Measurements from ENCODE around the gene FSD1L. TPM values are rescaled to one million over a fixed set of nuclear protein-coding genes. Genes with fewer than 3 reads are reported as not detected.
"Not testable (repeated sequence)": the region's sequence is repeated elsewhere in the genome, so short reads cannot be mapped to it uniquely, and the experiment has no call there.

The FSD1L gene
- total RNA-seq, 1 experiment from 2014 or later, result 7.2 TPM

- DNase-seq (ENCODE audit: low read depth), result no peak
Measured at GRCh38 chr9:105484226-105484625, 36.4 kb downstream of the FSD1L start.

DNA sequence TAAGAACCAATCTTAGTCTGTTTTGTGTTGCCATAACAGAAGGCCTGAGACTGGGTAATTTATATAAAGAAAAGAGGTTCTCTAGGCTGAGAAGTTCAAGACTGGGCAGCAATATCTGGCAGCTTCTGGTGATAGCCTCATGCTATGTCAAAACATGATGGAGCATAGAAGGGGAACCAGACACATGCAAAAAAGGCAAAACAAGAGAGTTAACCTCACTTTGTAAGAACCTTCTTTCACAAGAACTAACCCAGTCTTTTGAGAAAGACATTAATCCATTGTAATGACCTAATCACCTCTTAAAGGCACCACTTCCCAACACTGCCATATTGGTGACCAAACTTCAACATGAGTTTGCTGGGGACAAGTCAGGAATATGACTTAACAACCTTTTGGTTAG lies 37.3 kb downstream of the FSD1L start:
- no peak for DNase-seq (ENCODE audit: low read depth)

GRCh38 chr9:105496826-105497225 lies 49.0 kb downstream of the FSD1L start:
- DNase-seq (ENCODE audit: low read depth), result no peak

DNA sequence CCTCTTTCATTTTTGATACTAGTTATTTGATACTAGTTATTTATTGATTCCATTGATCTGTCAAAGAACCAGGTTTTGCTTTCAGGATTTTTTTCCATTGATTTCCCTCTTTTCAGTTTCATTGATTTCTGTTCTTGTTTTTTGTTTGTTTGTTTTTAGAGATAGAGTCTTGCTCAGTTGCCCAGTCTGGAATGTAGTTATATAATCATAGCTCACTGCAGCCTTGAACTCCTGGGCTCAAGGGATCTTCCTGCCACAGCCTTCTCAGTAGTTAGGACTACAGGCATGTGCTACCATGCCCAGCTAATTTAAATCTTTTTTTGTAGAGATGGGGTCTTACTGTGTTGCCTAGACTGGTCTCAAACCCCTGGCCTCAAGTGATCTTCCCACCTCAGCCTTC lies 49.9 kb downstream of the FSD1L start:
- no peak for DNase-seq (ENCODE audit: low read depth)

DNA sequence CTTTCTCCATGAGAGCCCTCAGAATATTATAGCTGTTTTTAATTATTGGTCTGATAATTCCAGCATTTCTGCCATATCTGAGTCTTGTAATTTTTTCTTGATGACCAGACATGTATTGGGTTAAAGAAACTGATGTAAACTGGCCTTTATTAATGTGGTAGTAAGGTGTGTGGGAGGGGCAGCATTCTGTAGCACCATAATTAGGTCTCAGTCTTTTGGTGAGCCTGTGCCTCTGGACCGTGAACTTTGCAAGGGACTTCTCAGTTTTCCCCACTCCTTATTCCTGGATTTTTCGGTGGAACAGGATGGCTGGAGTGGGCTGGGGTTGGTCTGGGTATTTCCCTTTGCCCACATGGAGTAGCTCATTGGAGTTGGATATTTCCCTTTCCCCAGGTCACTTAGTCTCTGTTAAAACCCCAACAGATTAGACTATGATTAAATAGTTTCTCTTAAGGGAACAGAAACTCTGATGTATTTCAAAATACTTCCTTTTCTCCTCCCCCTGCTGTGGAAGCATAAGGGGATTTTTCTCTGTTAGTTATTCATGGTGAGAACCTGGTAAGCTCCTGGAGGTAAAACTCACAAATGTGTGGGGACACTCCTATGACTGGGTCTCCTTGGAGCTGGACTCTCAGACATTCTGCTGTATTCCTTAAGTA lies 52.4 kb downstream of the FSD1L start:
- no peak for DNase-seq (ENCODE audit: low read depth)

DNA sequence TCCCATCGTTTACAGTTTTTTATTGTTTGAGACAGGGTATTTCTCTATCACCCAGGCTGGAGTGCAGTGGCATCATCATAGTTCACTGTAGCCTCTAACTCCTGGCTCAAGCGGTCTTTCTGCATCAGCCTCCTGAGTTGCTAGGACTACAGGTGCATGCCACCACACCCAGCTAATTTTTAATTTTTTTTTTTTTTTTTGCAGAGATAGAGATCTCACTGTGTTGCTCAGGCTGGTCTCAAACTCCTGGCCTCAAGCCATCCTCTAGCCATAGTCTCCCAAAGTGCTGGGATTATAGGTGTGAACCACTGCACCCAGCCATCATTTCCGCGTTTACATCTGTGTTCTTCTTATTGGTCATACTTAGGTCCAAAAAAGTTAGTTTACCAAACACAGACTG lies 53.6 kb downstream of the FSD1L start:
- no peak for DNase-seq (ENCODE audit: low read depth)

DNA sequence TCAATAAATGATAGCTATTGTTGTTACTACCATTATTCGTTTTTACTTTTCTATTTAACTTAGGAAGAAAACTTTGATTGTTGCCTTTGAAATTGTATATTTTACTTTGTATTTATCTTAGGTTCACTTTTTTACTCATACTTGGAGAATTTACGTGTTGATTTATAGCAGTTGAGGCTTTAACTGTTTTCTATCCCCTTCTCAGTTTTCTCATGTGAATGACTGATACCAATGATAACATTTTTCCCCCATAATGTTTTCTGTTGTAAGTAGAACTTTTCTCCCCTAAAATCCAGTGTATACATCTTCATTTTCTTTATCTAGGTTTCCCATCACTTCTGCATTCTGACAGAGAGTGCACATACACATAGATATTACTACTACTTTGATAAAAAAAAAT lies 54.4 kb downstream of the FSD1L start:
- DNase-seq (ENCODE audit: low read depth), result no peak

- peak; percentile 46 for DNase-seq (ENCODE audit: low read depth)
Measured at GRCh38 chr9:105503881-105504280, 56.0 kb downstream of the FSD1L start.

DNA sequence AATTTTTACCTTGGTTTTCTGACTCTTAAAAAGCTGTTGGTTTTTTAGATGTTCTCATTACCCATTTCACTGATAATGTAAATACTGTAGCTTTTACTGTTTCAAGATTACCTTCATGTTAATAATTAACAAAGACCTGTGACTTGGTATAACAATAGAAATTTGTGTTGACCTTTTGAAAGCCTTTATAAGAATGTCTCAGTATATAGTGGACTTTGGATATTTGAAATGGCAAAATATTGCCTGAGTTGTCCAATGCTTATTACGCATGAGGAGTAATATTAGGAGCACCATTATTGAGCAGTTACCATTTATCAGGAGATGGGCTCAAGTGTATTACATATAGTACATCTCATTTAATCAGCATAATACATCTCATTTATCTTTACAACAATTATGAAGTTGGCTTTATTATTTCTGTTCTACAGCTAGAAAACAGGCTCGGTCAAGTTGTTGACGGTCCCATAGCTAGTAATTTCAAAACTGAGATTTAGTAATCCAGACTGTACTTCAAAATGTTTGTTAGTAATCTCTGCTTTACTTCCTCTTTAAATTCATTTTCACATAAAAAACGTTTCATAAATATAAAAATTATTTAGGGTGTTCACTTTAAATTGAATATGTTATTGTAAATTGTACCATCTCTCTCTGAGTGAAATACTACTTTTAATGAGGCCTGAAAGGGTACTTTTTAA lies 59.4 kb downstream of the FSD1L start:
- DNase-seq (ENCODE audit: low read depth), result no peak

DNA sequence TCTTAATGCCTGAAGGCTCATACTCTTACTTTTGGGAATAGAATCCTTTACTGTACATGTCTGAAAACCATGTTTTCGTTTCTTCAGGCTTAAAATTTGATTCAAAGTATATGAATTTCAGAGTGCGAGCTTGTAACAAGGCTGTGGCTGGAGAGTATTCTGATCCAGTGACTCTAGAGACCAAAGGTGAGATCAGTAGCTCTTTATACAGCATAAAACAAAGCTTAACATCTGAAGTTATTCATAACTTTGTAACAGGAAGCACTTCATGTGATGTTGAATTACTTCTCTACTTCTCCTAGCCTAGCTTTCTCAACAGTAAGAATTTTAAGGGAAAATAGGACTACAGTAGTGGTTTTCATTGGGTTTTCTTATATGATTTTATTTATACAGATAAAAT lies 60.7 kb downstream of the FSD1L start:
- no peak for DNase-seq (ENCODE audit: low read depth)

GRCh38 chr9:105510024-105510423 lies 62.2 kb downstream of the FSD1L start:
- DNase-seq (ENCODE audit: low read depth), result peak; percentile 84

- DNase-seq (ENCODE audit: low read depth), result no peak
Measured at GRCh38 chr9:105511446-105511845, 63.6 kb downstream of the FSD1L start.

- no peak for DNase-seq (ENCODE audit: low read depth)
Measured at GRCh38 chr9:105515811-105516413, 68.1 kb downstream of the FSD1L start.

GRCh38 chr9:105519710-105520369 lies 72.0 kb downstream of the FSD1L start:
- DNase-seq (ENCODE audit: low read depth), result not testable (repeated sequence)

DNA sequence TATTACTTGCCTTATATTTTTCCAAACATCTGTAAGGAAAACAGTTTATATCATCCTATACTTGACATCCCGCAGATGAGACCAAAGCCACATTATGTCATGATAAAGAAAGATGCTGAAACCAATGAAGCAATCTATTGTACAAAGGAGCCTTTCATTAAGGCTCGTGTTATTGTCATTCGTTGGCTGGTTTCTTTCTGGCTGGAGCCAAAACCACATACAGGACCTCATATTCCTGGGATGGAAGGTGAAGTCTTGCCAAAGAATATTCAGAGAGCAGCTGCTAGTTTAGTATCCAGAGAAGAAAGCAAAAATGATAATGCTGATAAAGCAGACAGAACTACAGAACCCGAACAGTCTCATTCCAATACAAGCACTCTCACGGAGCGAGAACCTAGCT lies 73.2 kb downstream of the FSD1L start:
- not testable (repeated sequence) for DNase-seq (ENCODE audit: low read depth)

- DNase-seq (ENCODE audit: low read depth), result not testable (repeated sequence)
Measured at GRCh38 chr9:105522618-105523385, 75.0 kb downstream of the FSD1L start.

DNA sequence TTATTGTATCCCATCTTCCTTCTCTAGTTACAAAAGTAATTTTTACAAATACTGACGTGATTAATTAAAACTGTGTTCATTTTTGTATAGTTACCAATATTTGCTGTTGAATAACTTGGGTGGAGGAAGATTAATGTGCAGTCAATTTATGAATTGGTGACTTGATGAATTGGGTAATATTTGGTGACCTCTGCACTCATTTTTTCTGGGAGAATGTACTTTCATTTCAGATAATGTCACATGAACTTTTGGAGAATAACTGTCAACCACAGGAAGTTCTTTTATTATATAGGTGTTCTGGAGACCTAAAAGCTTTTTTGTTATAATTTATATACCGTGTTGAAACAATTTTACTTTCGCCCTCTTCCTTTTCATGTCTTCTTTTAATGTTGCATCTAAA lies 83.7 kb downstream of the FSD1L start:
- no peak for DNase-seq (ENCODE audit: low read depth)

GRCh38 chr9:105535920-105536668 lies 88.3 kb downstream of the FSD1L start:
- no peak for DNase-seq (ENCODE audit: low read depth)

DNA sequence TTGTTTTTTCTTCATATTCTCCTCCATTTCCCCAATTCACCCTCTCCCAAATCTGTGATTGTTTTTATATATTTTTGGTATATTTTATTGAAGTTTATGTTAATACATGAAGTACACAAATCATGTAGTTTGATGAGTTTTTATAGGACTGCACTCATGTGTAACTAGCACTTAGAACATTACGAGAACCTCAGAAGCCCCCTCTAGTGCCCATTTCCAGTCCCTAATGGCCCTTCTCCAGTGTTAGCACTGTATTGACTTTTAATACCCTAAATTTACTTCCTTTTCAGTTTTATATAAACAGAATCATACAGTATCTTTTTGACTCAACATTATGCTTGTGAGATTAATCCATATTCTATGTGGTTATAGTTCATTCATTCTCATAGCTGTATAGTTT lies 91.6 kb downstream of the FSD1L start:
- peak; percentile 17 for DNase-seq (ENCODE audit: low read depth)

DNA sequence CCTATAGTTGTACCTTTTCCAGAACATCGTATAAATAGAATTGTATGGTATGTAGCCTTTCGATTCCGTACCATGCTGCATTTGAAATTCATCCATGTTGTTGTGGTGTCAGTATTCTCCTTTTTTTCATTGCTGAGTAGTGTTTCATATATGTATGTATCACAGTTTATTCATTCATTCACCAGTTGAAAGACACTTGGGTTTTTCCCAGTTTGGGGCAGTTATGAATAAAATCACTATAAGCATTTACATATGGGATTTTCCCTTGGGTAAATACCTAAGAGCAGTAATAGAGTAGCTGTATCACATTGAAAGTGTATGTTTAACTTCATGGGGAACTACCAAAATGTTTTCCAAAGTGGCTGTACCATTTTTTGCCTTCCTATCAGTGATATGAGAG lies 94.0 kb downstream of the FSD1L start:
- DNase-seq (ENCODE audit: low read depth), result no peak

DNA sequence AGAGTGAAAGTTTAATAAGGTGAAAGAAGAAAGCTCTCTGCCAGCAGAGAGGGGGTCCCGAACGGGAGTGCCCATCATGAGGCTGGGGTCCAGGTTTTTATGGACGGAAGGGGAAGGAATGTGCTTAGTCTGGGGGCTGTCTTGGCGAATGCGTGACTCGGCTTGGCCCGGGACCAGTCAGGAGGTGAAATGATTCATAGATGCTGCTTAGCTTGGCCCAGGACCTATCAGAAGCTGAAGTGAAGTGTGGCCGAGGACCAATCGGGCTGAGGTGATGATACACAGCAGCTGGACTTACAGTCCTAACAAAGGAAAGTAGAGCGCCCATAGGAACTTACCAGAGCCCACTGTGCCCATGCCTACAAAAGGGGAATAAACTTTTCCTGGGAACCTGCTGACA lies 106.2 kb downstream of the FSD1L start:
- no peak for DNase-seq (ENCODE audit: low read depth)
